Bronchial epithelial cell (primary cell): ENCODE measurements around the gene WDR86. TPM values are rescaled to one million over a fixed set of nuclear protein-coding genes. Genes with fewer than 3 reads are reported as not detected.

ENCODE experiments used
- DNase-seq: peaks from one replicate; pipeline ENCODE4 v3.0.0-alpha.2; 2010; ENCODE audit warnings: low read depth
- FAIRE-seq: peaks from 2 replicates; lab custom pipeline; 2011; peaks lifted over from hg19 to GRCh38; lab: Jason Lieb, UNC
- H3K27me3 ChIP-seq: 2 replicates; pipeline ENCODE4 v1.5.1; 2011; ENCODE audit warnings: low read length; ENCODE audit not compliant: control insufficient read depth, insufficient read depth
- H3K36me3 ChIP-seq: 2 replicates; pipeline ENCODE4 v1.5.1; 2011; ENCODE audit warnings: low read length; ENCODE audit not compliant: control insufficient read depth, insufficient read depth
- H3K4me3 ChIP-seq: 2 replicates; pipeline ENCODE4 v1.5.1; 2011; ENCODE audit warnings: mild to moderate bottlenecking, low read depth, low read length, control low read depth
- total RNA-seq: library from RNA; depleted of rRNA; stranded (reverse); fragments of >200 nt; gene quantifications from 2 replicates; pipeline ENCODE4 v1.2.1, GENCODE V29; 2014
- TF ChIP-seq, protein P1 (sequence below): IDR thresholded peaks from 2 replicates; pipeline ENCODE4 v1.5.1; 2011; ENCODE audit warnings: mild to moderate bottlenecking, moderate library complexity, low read length, control low read depth, inconsistent platforms; ENCODE audit not compliant: insufficient read depth, severe bottlenecking

Gene WDR86
- total RNA-seq, 1 donor from 2014 or later, result 0.79 TPM

DNA sequence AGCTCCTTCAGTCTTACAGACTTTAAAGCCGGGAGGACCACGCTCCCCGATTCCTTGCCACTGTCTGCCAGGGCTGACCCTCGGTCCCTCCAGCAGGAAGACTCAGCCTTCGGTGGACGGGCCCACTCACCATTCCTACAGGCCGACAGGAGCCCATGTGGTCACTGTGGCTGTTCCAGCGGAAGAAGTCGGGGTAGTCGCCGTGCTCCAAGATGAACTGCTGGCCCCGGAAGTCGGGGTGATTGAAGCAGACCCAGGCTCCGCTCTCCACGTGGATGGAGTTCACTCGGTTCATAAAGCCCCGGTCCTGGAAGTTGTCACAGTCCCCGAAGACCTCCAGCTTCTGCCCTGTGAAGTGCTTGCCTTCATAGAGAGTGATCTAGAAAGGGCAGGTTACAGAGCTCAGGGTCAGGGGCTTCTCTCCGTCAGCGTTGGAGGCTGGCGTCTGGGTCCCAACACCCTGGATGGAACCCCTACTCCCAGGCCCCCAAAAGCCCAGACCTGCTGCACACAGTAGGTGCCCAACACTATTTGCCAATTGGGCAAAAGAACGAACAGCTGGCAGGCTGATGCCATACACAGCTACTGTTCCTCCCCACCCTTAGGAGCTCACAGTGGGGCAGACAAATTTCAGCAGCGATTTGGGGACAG, 28.2 kb upstream of the WDR86 start:
- no peaks in the 10 kb centered on the region for H3K36me3 ChIP-seq
- FAIRE-seq, result no peak
- H3K4me3 ChIP-seq, result no peak overlapping the region
- H3K27me3 ChIP-seq, result peaks cover 7% of the 10 kb centered on the region
- TF ChIP-seq, protein P1, sequence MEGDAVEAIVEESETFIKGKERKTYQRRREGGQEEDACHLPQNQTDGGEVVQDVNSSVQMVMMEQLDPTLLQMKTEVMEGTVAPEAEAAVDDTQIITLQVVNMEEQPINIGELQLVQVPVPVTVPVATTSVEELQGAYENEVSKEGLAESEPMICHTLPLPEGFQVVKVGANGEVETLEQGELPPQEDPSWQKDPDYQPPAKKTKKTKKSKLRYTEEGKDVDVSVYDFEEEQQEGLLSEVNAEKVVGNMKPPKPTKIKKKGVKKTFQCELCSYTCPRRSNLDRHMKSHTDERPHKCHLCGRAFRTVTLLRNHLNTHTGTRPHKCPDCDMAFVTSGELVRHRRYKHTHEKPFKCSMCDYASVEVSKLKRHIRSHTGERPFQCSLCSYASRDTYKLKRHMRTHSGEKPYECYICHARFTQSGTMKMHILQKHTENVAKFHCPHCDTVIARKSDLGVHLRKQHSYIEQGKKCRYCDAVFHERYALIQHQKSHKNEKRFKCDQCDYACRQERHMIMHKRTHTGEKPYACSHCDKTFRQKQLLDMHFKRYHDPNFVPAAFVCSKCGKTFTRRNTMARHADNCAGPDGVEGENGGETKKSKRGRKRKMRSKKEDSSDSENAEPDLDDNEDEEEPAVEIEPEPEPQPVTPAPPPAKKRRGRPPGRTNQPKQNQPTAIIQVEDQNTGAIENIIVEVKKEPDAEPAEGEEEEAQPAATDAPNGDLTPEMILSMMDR, result no peak
- no peak for DNase-seq

DNA sequence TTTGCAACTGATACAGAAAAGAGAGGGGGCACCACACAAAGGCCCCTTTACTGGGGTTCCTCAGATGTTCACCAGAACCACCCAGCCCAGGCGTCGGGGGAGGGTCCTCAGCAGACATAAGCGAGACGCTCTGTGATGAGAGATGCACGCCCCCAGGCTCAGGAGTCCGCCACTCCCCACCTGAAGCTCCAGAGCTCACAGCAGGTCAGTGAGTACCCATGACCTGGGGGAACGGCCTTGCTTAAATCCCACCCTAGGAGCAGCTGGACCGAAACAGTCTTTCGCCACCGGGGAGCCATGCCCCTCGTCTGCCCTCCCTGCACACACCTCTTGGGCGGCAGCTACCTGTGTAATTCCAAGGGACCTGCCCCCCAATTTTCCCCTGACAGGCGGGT, 27.3 kb upstream of the WDR86 start:
- TF ChIP-seq, protein P1, result no peak
- DNase-seq (no peak), FAIRE-seq (no peak)
- Histone ChIP-seq H3K36me3 (no peaks in the 10 kb centered on the region), H3K27me3 (peaks cover 7% of the 10 kb centered on the region), H3K4me3 (no peak overlapping the region)

DNA sequence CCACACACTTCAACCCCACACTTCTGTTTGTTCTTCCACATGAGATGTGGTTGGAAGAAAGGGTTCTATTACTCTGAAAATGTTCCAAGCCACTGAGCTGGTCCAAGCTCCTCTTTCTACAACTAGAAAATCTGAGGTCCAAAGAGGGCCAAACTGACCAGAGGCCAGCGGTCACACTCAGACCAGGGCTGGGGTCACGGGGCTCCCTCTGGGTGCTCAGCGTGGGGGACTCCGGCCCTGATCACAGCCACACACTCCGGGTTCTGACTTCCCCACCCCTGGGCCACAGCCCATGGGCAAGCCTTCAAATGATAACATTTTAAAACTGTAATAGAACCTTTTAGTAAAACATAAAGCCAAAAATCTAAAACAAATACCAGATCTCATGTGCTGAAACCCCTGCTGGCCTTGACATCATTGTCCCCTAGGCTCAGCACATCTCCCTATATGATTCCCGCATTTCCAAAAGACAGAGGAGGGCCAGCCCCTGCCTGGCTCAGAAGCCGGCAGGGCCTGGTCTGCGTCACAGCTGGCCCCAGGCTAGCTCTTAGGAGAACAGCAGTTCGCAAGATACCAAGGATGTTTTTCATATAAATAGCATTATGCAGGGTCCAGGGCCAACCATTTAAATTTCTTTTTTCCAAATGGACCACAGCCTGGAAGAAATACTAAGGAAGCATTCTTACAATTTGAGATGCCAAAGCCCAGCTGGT, 26.8 kb upstream of the WDR86 start:
- TF ChIP-seq, protein P1, result no peak
- FAIRE-seq, result no peak

DNA sequence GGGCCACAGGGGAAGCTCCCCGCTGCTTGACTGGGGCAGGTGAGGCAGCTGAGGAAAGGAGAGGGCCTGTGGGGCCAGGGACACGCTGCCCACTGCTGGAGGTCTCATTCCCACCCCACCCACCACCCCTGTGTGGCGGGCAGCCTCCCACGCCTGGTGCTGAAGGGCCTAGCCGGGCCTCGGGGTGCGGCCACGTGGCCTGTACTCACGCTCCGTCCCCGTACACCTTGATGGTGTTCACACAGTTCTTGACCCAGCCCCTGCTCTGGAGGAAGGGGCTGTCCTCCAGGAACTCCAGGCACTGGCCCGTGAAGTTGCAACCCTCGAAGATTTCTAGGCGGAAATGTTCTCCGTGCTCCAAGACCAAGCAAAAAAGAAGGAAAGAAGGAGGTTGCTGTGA, 26.1 kb upstream of the WDR86 start:
- DNase-seq (no peak), FAIRE-seq (no peak)
- TF ChIP-seq, protein P1, result no peak
- Histone ChIP-seq H3K27me3 (peaks cover 7% of the 10 kb centered on the region), H3K4me3 (no peak overlapping the region), H3K36me3 (no peaks in the 10 kb centered on the region)

More for the DNA sequence above, 26.8 kb upstream of the WDR86 start:
- DNase-seq, result no peak
- Histone ChIP-seq H3K4me3 (no peak overlapping the region), H3K36me3 (no peaks in the 10 kb centered on the region), H3K27me3 (peaks cover 7% of the 10 kb centered on the region)

DNA sequence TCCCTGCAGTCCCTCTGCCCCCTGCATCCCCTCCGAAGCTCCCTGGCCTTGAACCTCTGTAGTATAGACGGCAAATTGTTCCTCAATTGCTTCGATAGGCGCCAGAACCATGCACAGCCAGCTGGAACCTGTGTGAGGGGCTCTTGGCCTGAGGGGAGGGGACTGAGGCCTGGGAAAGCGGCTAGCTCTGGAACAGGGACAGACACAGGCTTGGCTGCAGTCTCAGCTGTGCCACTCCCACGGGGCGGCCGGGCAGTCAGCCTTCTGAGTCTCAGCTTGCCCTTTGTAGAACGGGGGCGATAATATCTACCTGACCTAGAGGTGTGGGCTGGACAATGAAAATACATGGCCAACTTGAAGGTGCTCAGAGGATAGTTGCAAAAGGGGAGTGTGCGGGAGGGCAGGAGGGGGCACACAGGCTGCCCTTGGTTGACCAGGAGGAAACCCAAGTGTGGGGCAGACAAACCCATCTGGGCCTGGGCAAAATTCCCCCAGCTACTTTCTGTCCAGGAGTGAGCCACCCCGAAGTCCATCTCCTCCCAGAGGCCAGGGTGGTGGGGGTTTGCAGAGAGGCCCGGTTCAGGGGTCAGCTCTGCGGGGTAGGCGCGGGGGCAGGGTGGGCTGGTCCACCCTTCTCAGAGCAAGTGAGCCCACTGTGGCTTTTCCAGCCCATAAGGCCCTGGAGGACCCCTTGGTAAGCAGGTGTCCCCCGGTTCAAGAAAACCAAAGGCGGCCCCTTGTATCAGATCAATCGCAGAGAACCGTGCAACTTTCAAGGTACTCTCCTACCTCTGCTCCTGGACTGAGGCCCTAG, 25.5 kb upstream of the WDR86 start:
- FAIRE-seq (no peak), DNase-seq (no peak)
- Histone ChIP-seq H3K36me3 (no peaks in the 10 kb centered on the region), H3K27me3 (peaks cover 7% of the 10 kb centered on the region), H3K4me3 (no peak overlapping the region)
- TF ChIP-seq, protein P1, result no peak
